Neuronal stem cell (in vitro differentiated cells): ENCODE measurements around the gene AKAP17A.

Experiments used
- DNase-seq: peaks from one replicate; pipeline ENCODE4 v3.0.0-alpha.2; 2013; ENCODE audit warnings: low spot score
- H2AFZ ChIP-seq: one replicate; pipeline ENCODE4 v1.6.1; 2013; ENCODE audit warnings: mild to moderate bottlenecking, low read length, inconsistent platforms
- H2AK5ac ChIP-seq: 2 replicates; pipeline ENCODE4 v1.6.1; 2013; ENCODE audit warnings: low read depth, mild to moderate bottlenecking, inconsistent platforms, low read length, moderate library complexity, mixed read lengths
- H2BK120ac ChIP-seq: 2 replicates; pipeline ENCODE4 v1.6.1; 2013; ENCODE audit warnings: low read depth, mild to moderate bottlenecking, inconsistent platforms, low read length, moderate library complexity, mixed read lengths
- H2BK12ac ChIP-seq: one replicate; pipeline ENCODE4 v1.6.1; 2013; ENCODE audit warnings: low read length, inconsistent platforms
- H2BK15ac ChIP-seq: 2 replicates; pipeline ENCODE4 v1.6.1; 2013; ENCODE audit warnings: mild to moderate bottlenecking, low read length, inconsistent platforms, mixed read lengths
- H2BK5ac ChIP-seq: one replicate; pipeline ENCODE4 v1.6.1; 2013; ENCODE audit warnings: inconsistent platforms, mild to moderate bottlenecking, low read length, moderate library complexity
- H3K14ac ChIP-seq: one replicate; pipeline ENCODE4 v1.6.1; 2013; ENCODE audit warnings: low read length, inconsistent platforms
- H3K18ac ChIP-seq: 2 replicates; pipeline ENCODE4 v1.6.1; 2013; ENCODE audit warnings: low read length, inconsistent platforms
- H3K23ac ChIP-seq: 2 replicates; pipeline ENCODE4 v1.6.1; 2013; ENCODE audit warnings: low read depth, mild to moderate bottlenecking, mixed read lengths, low read length, inconsistent platforms; ENCODE audit not compliant: poor library complexity
- H3K27ac ChIP-seq: replicated peaks from 3 replicates; pipeline ENCODE4 v1.5.1; 2013; ENCODE audit warnings: low read length, inconsistent platforms
- H3K27me3 ChIP-seq, 3 experiments: 2 replicates each; pipeline ENCODE4 v1.6.1; 2013; ENCODE audit warnings: low read length in 3 of 3, mild to moderate bottlenecking in 2 of 3, inconsistent platforms in 1 of 3, low read depth in 1 of 3, mixed read lengths in 1 of 3, moderate library complexity in 1 of 3; ENCODE audit not compliant: control insufficient read depth in 3 of 3, insufficient read depth in 3 of 3
- H3K36me3 ChIP-seq, 2 donors: replicated peaks in 1 of 2; 2 replicates each; pipeline ENCODE4 v1.6.1; 2013; ENCODE audit warnings: low read length in 2 of 2; ENCODE audit not compliant: control insufficient read depth in 2 of 2, insufficient read depth in 2 of 2
- H3K4ac ChIP-seq: 2 replicates; pipeline ENCODE4 v1.6.1; 2013; ENCODE audit warnings: inconsistent platforms, mild to moderate bottlenecking, low read length, moderate library complexity
- H3K4me1 ChIP-seq, 2 donors: 1 replicate in 1 of 2; 2 replicates in 1 of 2; pipeline ENCODE4 v1.6.1; 2013; ENCODE audit warnings: low read length in 2 of 2, low read depth in 1 of 2; ENCODE audit not compliant: control insufficient read depth in 2 of 2, insufficient read depth in 1 of 2
- H3K4me2 ChIP-seq: one replicate; pipeline ENCODE4 v1.6.1; 2013; ENCODE audit warnings: mild to moderate bottlenecking, low read length, inconsistent platforms; ENCODE audit not compliant: insufficient read depth, poor library complexity, severe bottlenecking
- H3K4me3 ChIP-seq, 2 donors: 2 replicates each; pipeline ENCODE4 v1.5.1; 2013; ENCODE audit warnings: low read length in 2 of 2, mild to moderate bottlenecking in 2 of 2, inconsistent platforms in 1 of 2, moderate library complexity in 1 of 2
- H3K79me1 ChIP-seq: one replicate; pipeline ENCODE4 v1.6.1; 2013; ENCODE audit warnings: low read depth, mild to moderate bottlenecking, inconsistent platforms, low read length, moderate library complexity
- H3K9ac ChIP-seq: one replicate; pipeline ENCODE4 v1.6.1; 2013; ENCODE audit warnings: mild to moderate bottlenecking, low read depth, low read length, inconsistent platforms; ENCODE audit not compliant: poor library complexity
- H3K9me3 ChIP-seq, 2 donors: replicated peaks in 1 of 2; 2 replicates each; pipeline versions ENCODE3 to v1.6.1; 2013; ENCODE audit warnings: low read length in 2 of 2, mild to moderate bottlenecking in 2 of 2, inconsistent platforms in 1 of 2, low read depth in 1 of 2, mixed read lengths in 1 of 2, moderate library complexity in 1 of 2; ENCODE audit not compliant: control insufficient read depth in 2 of 2, insufficient read depth in 1 of 2
- H4K8ac ChIP-seq: one replicate; pipeline ENCODE4 v1.6.1; 2013; ENCODE audit warnings: low read depth, mild to moderate bottlenecking, inconsistent platforms, low read length, moderate library complexity
- H4K91ac ChIP-seq: one replicate; pipeline ENCODE4 v1.6.1; 2013; ENCODE audit warnings: low read length, low read depth, mild to moderate bottlenecking, inconsistent platforms; ENCODE audit not compliant: poor library complexity
- WGBS, 2 donors: extraction: QIAGEN DNeasy Blood & Tissue Kit; methylation state at CpG; one replicate each; pipeline ENCODE4 v1.1.7; 2013; ENCODE audit warnings: missing lambda C conversion rate in 2 of 2, mixed read lengths in 1 of 2; ENCODE audit not compliant: insufficient read length in 2 of 2, insufficient replicate concordance in 1 of 2; ENCODE audit errors: extremely low coverage in 2 of 2; 5-methylcytosine and 5-hydroxymethylcytosine counted together

The AKAP17A gene

DNA sequence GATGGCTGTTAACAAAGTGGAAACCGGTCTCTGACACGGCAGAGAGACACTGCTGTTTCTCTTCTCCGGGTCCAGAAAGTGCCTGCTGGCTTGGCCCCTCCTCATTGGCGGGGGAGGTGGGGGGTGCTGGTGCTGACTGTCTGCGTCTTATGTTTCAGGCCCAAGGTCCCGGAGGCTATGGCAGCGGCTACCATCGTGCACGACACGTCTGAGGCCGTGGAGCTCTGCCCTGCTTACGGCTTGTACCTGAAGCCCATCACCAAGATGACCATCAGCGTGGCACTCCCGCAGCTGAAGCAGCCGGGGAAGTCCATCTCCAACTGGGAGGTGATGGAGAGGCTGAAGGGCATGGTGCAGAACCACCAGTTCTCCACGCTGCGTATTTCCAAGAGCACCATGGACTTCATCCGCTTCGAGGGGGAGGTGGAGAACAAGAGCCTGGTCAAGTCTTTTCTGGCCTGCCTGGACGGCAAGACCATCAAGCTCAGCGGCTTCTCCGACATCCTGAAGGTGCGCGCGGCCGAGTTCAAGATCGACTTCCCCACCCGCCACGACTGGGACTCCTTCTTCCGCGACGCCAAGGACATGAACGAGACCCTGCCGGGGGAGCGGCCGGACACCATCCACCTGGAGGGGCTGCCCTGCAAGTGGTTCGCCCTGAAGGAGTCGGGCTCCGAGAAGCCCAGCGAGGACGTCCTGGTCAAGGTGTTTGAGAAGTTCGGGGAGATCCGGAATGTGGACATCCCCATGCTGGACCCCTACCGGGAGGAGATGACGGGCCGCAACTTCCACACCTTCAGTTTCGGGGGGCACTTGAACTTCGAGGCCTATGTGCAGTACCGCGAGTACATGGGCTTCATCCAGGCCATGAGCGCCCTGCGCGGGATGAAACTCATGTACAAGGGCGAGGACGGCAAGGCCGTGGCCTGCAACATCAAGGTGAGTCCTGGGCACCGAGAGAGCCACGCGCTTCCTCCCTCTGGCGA, 2.2 kb downstream of the AKAP17A start:
- Histone ChIP-seq H2AK5ac (no peak overlapping the region), H3K18ac (no peak overlapping the region), H3K4me1 (peaks cover 3 to 5% of the 10 kb centered on the region in 2 donors), H3K27ac (no peak overlapping the region), H3K14ac (no peak overlapping the region), H3K4me2 (no peak overlapping the region), H3K23ac (peak overlapping the region; percentile 20), H3K4me3 (peak overlapping the region in 1 of 2 donors; percentile 95), H3K27me3 (no peaks in the 10 kb centered on the region), H3K4ac (no peak overlapping the region), H2AFZ (no peak overlapping the region), H4K8ac (peak overlapping the region; percentile 4), H3K9ac (peak overlapping the region; percentile 60), H2BK5ac (no peak overlapping the region), H3K36me3 (peaks cover 43 to 56% of the 10 kb centered on the region in 2 donors), H2BK120ac (no peak overlapping the region), H4K91ac (no peak overlapping the region), H3K9me3 (peaks cover 0 to 3% of the 10 kb centered on the region in 2 donors), H2BK15ac (no peak overlapping the region), H3K79me1 (peaks cover 41% of the 10 kb centered on the region), H2BK12ac (no peak overlapping the region)
- no peak for DNase-seq
- no CpG with 5 or more reads among the region's 60 CpGs for WGBS, 2 donors

DNA sequence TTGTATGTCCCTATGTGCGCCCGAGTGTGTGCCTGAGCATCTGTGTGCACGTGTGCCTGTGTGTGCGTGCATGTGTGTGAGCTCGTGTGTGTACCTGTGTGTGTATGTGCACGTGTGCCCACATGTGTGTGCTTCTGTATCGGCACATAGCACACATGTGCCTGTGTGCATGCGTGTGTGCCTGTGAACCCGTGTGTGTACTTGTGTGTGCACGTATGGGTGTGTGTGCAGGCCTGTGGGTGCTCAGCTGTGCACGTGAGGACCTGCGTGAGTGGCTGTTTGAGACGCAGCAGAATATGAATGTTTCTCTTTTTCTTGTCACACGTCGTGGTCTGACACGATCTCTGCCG, 4.3 kb downstream of the AKAP17A start:
- Histone ChIP-seq H3K9ac (peak overlapping the region; percentile 66), H3K18ac (no peak overlapping the region), H2BK120ac (no peak overlapping the region), H3K14ac (no peak overlapping the region), H3K4me3 (peak overlapping the region in 1 of 2 donors; percentile 68), H3K9me3 (peaks cover 0 to 3% of the 10 kb centered on the region in 2 donors), H3K4ac (no peak overlapping the region), H2AK5ac (no peak overlapping the region), H3K27ac (no peak overlapping the region), H3K23ac (no peak overlapping the region), H4K91ac (peak overlapping the region; percentile 45), H2BK15ac (no peak overlapping the region), H3K27me3 (no peaks in the 10 kb centered on the region), H2AFZ (no peak overlapping the region), H4K8ac (no peak overlapping the region), H3K79me1 (peaks cover 55% of the 10 kb centered on the region), H3K4me1 (peaks cover 3 to 5% of the 10 kb centered on the region in 2 donors), H2BK5ac (no peak overlapping the region), H2BK12ac (no peak overlapping the region), H3K4me2 (no peak overlapping the region), H3K36me3 (peaks cover 63 to 77% of the 10 kb centered on the region in 2 donors)
- DNase-seq: no peak
- WGBS, 2 donors: no CpG with 5 or more reads among the region's 17 CpGs

DNA sequence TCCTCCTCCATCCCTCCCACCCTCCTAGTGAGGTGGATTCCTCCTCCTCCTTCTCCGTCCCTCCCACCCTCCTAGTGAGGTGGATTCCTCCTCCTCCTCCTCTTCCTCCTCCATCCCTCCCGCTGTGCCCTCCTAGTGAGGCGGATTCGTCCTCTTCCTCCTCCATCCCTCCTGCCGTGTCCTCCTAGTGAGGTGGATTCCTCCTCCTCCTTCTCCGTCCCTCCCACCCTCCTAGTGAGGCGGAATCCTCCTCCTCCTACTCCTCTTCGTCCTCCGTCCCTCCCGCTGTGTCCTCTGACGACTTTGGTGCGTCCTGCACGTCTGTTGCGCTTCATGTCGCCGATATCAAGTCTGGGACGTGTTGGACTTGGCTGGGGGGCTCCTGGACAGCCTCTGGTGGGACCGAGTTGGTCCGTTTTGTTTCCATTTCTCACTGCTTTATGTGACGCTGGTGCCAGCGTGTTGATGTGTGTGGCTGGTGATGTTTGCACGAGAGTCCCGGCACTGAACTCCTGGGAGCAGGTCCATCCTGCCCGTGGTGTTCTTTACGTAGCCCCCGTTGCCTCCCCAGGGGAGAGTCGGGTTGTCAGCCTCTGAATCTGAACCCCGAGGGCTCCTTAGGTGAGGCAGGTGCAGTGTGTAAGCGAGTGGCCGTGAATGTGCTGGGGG, 5.4 kb downstream of the AKAP17A start:
- Histone ChIP-seq H2BK5ac (no peak overlapping the region), H3K27ac (no peak overlapping the region), H3K9me3 (peaks cover 0 to 4% of the 10 kb centered on the region in 2 donors), H3K14ac (peak overlapping the region; percentile 31), H3K18ac (no peak overlapping the region), H3K23ac (peak overlapping the region; percentile 43), H2AK5ac (no peak overlapping the region), H3K27me3 (no peaks in the 10 kb centered on the region), H3K79me1 (peaks cover 58% of the 10 kb centered on the region), H3K36me3 (peaks cover 74 to 88% of the 10 kb centered on the region in 2 donors), H3K4me2 (no peak overlapping the region), H2BK120ac (no peak overlapping the region), H4K91ac (no peak overlapping the region), H3K9ac (no peak overlapping the region), H2AFZ (no peak overlapping the region), H3K4me3 (no peak overlapping the region), H3K4ac (no peak overlapping the region), H4K8ac (peak overlapping the region; percentile 17), H2BK12ac (no peak overlapping the region), H3K4me1 (peaks cover 3 to 5% of the 10 kb centered on the region in 2 donors), H2BK15ac (no peak overlapping the region)
- no CpG with 5 or more reads among the region's 30 CpGs for WGBS, 2 donors
- DNase-seq: no peak
